WTC11 (cell line): ENCODE data around the gene FTSJ3.

Source experiments
- KAT7 ChIP-seq: sonication (generic); formaldehyde crosslinking; IDR thresholded peaks from 2 replicates; pipeline ENCODE4 v1.8.1; 2023; ENCODE audit warnings: missing genetic modification reagents, mild to moderate bottlenecking, borderline replicate concordance
- MXD4 ChIP-seq: fragments of 250-450 bp; sonication (Bioruptor Pico); IDR thresholded peaks from 2 replicates; pipeline ENCODE4 v1.8.0; 2021; ENCODE audit warnings: mild to moderate bottlenecking, moderate library complexity, borderline replicate concordance
- NFATC4 ChIP-seq: fragments of 250-450 bp; sonication (Bioruptor Pico); IDR thresholded peaks from 2 replicates; pipeline ENCODE4 v1.9.0; 2021; ENCODE audit warnings: mild to moderate bottlenecking
- NR2C2 ChIP-seq: sonication (generic); formaldehyde crosslinking; IDR thresholded peaks from 2 replicates; pipeline ENCODE4 v1.8.0; 2022; ENCODE audit warnings: mild to moderate bottlenecking, missing genetic modification reagents
- TCF7 ChIP-seq: sonication (generic); formaldehyde crosslinking; IDR thresholded peaks from 2 replicates; pipeline ENCODE4 v1.8.0; 2022; ENCODE audit warnings: mild to moderate bottlenecking, low read depth, missing genetic modification reagents, moderate library complexity
- ZNF121 ChIP-seq: sonication (generic); formaldehyde crosslinking; IDR thresholded peaks from 2 replicates; pipeline ENCODE4 v1.8.0; 2023; ENCODE audit warnings: missing genetic modification reagents
- ZNF423 ChIP-seq: fragments of 250-450 bp; sonication (Bioruptor Pico); IDR thresholded peaks from 2 replicates; pipeline ENCODE4 v2.1.2; 2022; ENCODE audit warnings: mild to moderate bottlenecking, moderate library complexity
- TF ChIP-seq, protein P1 (sequence below): sonication (generic); formaldehyde crosslinking; conservative IDR thresholded peaks from 2 replicates; pipeline ENCODE4 v1.8.1; 2022; ENCODE audit warnings: mild to moderate bottlenecking, missing genetic modification reagents
- TF ChIP-seq, protein P2 (sequence below): fragments of 200-600 bp; IDR thresholded peaks from 2 replicates; pipeline ENCODE4 v1.8.0; 2022; ENCODE audit warnings: antibody characterized with exemption
- TF ChIP-seq, protein P3 (sequence below): sonication (generic); formaldehyde crosslinking; IDR thresholded peaks from 2 replicates; pipeline ENCODE4 v1.8.0; 2022; ENCODE audit warnings: missing genetic modification reagents
- TF ChIP-seq, protein P4 (sequence below): sonication (generic); formaldehyde crosslinking; IDR thresholded peaks from 2 replicates; pipeline ENCODE4 v1.8.1; 2022; ENCODE audit warnings: low read depth, mild to moderate bottlenecking, moderate library complexity, missing genetic modification reagents, borderline replicate concordance
- TF ChIP-seq, protein P5 (sequence below): fragments of 250-450 bp; sonication (Bioruptor Pico); IDR thresholded peaks from 2 replicates; pipeline ENCODE4 v1.9.0; 2021; ENCODE audit warnings: mild to moderate bottlenecking
- TF ChIP-seq, protein P6 (sequence below): sonication (generic); formaldehyde crosslinking; IDR thresholded peaks from 2 replicates; pipeline ENCODE4 v1.8.1; 2022; ENCODE audit warnings: missing genetic modification reagents, borderline replicate concordance
- TF ChIP-seq, protein P7 (sequence below): sonication (generic); formaldehyde crosslinking; IDR thresholded peaks from 2 replicates; pipeline ENCODE4 v1.8.0; 2023; ENCODE audit warnings: missing genetic modification reagents

DNA sequence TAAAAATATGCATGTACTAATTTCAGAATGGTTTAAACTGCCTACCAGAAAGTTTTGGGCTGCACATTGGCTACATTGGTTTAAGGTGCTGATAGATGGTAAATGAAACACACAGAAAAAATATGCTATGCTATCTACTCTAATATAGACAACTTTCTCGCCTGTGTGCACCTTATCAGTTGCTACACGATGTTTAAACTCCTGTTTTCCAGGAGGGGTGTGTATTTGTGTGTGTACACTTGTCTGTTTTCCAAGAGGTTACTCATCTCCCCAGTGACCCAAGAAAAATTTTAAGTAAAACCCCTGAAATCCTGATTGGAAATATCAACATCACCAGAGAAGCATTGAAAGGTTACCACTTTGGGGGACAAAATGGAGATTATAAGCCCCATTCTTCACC, 21.9 kb downstream of the FTSJ3 start:
- TF ChIP-seq TCF7 (CRISPR knock-in tag): no peak
- TF ChIP-seq, protein P1, sequence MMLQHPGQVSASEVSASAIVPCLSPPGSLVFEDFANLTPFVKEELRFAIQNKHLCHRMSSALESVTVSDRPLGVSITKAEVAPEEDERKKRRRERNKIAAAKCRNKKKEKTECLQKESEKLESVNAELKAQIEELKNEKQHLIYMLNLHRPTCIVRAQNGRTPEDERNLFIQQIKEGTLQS (CRISPR knock-in tag): no peak
- TF ChIP-seq, protein P2, sequence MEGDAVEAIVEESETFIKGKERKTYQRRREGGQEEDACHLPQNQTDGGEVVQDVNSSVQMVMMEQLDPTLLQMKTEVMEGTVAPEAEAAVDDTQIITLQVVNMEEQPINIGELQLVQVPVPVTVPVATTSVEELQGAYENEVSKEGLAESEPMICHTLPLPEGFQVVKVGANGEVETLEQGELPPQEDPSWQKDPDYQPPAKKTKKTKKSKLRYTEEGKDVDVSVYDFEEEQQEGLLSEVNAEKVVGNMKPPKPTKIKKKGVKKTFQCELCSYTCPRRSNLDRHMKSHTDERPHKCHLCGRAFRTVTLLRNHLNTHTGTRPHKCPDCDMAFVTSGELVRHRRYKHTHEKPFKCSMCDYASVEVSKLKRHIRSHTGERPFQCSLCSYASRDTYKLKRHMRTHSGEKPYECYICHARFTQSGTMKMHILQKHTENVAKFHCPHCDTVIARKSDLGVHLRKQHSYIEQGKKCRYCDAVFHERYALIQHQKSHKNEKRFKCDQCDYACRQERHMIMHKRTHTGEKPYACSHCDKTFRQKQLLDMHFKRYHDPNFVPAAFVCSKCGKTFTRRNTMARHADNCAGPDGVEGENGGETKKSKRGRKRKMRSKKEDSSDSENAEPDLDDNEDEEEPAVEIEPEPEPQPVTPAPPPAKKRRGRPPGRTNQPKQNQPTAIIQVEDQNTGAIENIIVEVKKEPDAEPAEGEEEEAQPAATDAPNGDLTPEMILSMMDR: no peak
- no peak for TF ChIP-seq ZNF121 (CRISPR knock-in tag)
- no peak for TF ChIP-seq NR2C2 (CRISPR knock-in tag)
- TF ChIP-seq, protein P3, sequence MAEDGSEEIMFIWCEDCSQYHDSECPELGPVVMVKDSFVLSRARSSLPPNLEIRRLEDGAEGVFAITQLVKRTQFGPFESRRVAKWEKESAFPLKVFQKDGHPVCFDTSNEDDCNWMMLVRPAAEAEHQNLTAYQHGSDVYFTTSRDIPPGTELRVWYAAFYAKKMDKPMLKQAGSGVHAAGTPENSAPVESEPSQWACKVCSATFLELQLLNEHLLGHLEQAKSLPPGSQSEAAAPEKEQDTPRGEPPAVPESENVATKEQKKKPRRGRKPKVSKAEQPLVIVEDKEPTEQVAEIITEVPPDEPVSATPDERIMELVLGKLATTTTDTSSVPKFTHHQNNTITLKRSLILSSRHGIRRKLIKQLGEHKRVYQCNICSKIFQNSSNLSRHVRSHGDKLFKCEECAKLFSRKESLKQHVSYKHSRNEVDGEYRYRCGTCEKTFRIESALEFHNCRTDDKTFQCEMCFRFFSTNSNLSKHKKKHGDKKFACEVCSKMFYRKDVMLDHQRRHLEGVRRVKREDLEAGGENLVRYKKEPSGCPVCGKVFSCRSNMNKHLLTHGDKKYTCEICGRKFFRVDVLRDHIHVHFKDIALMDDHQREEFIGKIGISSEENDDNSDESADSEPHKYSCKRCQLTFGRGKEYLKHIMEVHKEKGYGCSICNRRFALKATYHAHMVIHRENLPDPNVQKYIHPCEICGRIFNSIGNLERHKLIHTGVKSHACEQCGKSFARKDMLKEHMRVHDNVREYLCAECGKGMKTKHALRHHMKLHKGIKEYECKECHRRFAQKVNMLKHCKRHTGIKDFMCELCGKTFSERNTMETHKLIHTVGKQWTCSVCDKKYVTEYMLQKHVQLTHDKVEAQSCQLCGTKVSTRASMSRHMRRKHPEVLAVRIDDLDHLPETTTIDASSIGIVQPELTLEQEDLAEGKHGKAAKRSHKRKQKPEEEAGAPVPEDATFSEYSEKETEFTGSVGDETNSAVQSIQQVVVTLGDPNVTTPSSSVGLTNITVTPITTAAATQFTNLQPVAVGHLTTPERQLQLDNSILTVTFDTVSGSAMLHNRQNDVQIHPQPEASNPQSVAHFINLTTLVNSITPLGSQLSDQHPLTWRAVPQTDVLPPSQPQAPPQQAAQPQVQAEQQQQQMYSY (CRISPR knock-in tag): no peak
- TF ChIP-seq, protein P4, sequence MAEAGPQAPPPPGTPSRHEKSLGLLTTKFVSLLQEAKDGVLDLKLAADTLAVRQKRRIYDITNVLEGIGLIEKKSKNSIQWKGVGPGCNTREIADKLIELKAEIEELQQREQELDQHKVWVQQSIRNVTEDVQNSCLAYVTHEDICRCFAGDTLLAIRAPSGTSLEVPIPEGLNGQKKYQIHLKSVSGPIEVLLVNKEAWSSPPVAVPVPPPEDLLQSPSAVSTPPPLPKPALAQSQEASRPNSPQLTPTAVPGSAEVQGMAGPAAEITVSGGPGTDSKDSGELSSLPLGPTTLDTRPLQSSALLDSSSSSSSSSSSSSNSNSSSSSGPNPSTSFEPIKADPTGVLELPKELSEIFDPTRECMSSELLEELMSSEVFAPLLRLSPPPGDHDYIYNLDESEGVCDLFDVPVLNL (CRISPR knock-in tag): no peak
- no peak for TF ChIP-seq ZNF423 (CRISPR knock-in tag)
- TF ChIP-seq MXD4 (CRISPR knock-in tag): no peak
- no peak for TF ChIP-seq NFATC4 (CRISPR knock-in tag)
- TF ChIP-seq, protein P5, sequence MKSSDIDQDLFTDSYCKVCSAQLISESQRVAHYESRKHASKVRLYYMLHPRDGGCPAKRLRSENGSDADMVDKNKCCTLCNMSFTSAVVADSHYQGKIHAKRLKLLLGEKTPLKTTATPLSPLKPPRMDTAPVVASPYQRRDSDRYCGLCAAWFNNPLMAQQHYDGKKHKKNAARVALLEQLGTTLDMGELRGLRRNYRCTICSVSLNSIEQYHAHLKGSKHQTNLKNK (CRISPR knock-in tag): no peak
- TF ChIP-seq, protein P6, sequence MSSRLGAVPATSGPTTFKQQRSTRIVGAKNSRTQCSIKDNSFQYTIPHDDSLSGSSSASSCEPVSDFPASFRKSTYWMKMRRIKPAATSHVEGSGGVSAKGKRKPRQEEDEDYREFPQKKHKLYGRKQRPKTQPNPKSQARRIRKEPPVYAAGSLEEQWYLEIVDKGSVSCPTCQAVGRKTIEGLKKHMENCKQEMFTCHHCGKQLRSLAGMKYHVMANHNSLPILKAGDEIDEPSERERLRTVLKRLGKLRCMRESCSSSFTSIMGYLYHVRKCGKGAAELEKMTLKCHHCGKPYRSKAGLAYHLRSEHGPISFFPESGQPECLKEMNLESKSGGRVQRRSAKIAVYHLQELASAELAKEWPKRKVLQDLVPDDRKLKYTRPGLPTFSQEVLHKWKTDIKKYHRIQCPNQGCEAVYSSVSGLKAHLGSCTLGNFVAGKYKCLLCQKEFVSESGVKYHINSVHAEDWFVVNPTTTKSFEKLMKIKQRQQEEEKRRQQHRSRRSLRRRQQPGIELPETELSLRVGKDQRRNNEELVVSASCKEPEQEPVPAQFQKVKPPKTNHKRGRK (CRISPR knock-in tag): no peak
- no peak for TF ChIP-seq KAT7 (CRISPR knock-in tag)
- TF ChIP-seq, protein P7, sequence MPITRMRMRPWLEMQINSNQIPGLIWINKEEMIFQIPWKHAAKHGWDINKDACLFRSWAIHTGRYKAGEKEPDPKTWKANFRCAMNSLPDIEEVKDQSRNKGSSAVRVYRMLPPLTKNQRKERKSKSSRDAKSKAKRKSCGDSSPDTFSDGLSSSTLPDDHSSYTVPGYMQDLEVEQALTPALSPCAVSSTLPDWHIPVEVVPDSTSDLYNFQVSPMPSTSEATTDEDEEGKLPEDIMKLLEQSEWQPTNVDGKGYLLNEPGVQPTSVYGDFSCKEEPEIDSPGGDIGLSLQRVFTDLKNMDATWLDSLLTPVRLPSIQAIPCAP (CRISPR knock-in tag): no peak
